DOHH2 (cell line): ENCODE data around the gene PPP2R5E.

ENCODE experiments used
- H3F3A ChIP-seq: fragments of 200-600 bp; sonication (generic), shearing (Covaris generic); 2 replicates; pipeline ENCODE4 v1.6.0; 2016; ENCODE audit warnings: antibody characterized with exemption, mild to moderate bottlenecking; ENCODE audit not compliant: control insufficient read depth, insufficient read depth
- H3K27ac ChIP-seq: fragments of 200-600 bp; sonication (generic); 2 replicates; pipeline ENCODE4 v1.5.1; 2014; ENCODE audit warnings: low read depth, mild to moderate bottlenecking, low read length, moderate library complexity
- H3K27me3 ChIP-seq: fragments of 200-600 bp; sonication (generic); 2 replicates; pipeline ENCODE4 v1.6.1; 2014; ENCODE audit warnings: mild to moderate bottlenecking, low read length, mixed read lengths; ENCODE audit not compliant: control insufficient read depth
- H3K36me3 ChIP-seq: fragments of 200-600 bp; sonication (generic); 2 replicates; pipeline ENCODE4 v1.6.1; 2014; ENCODE audit warnings: mild to moderate bottlenecking, low read length, moderate library complexity, mixed read lengths; ENCODE audit not compliant: control insufficient read depth
- H3K4me1 ChIP-seq: fragments of 200-600 bp; sonication (generic); 2 replicates; pipeline ENCODE4 v1.6.1; 2014; ENCODE audit warnings: mild to moderate bottlenecking, low read length, mixed read lengths; ENCODE audit not compliant: control insufficient read depth
- H3K4me2 ChIP-seq: fragments of 200-600 bp; sonication (generic); 2 replicates; pipeline ENCODE4 v1.6.0; 2014; ENCODE audit warnings: mild to moderate bottlenecking, low read length, moderate library complexity
- H3K4me3 ChIP-seq: fragments of 200-600 bp; sonication (generic); 2 replicates; pipeline ENCODE4 v1.5.1; 2014; ENCODE audit warnings: mild to moderate bottlenecking, low read length, mixed read lengths
- H3K79me2 ChIP-seq: fragments of 200-600 bp; sonication (generic); 2 replicates; pipeline ENCODE4 v1.6.1; 2014; ENCODE audit warnings: mild to moderate bottlenecking, low read length, mixed read lengths; ENCODE audit not compliant: control insufficient read depth
- H3K9me2 ChIP-seq: fragments of 200-600 bp; sonication (generic); replicated peaks from 2 replicates; pipeline ENCODE4 v1.6.1; 2014; ENCODE audit warnings: mild to moderate bottlenecking, low read length, mixed read lengths; ENCODE audit not compliant: control insufficient read depth
- H3K9me3 ChIP-seq: fragments of 200-600 bp; sonication (generic); 2 replicates; pipeline ENCODE4 v1.6.1; 2014; ENCODE audit warnings: antibody characterized with exemption, low read length, mixed read lengths; ENCODE audit not compliant: control insufficient read depth, insufficient read depth
- H4K20me1 ChIP-seq: fragments of 200-600 bp; sonication (generic); 2 replicates; pipeline ENCODE4 v1.6.0; 2014; ENCODE audit warnings: low read depth, mild to moderate bottlenecking, antibody characterized with exemption, low read length, moderate library complexity; ENCODE audit not compliant: control insufficient read depth, insufficient read depth
- CTCF ChIP-seq: fragments of 200-600 bp; sonication (generic); IDR thresholded peaks from one replicate; pipeline ENCODE4 v1.5.1; 2014; ENCODE audit warnings: antibody characterized with exemption, mild to moderate bottlenecking, low read depth, low read length; ENCODE audit not compliant: poor library complexity, severe bottlenecking
- EZH2phosphoT487 ChIP-seq: fragments of 200-600 bp; sonication (generic); IDR thresholded peaks from 2 replicates; pipeline ENCODE4 v1.6.1; 2017; ENCODE audit warnings: borderline replicate concordance, mild to moderate bottlenecking, antibody characterized with exemption, low read length, moderate library complexity, mixed read lengths

PPP2R5E gene

GRCh38 chr14:63394841-63395240, 148.3 kb downstream of the PPP2R5E start:
- peaks cover 3% of the 10 kb centered on the region; the same call in 1 of the 2 replicates for H3K4me1 ChIP-seq
- H4K20me1 ChIP-seq = no peaks in the 10 kb centered on the region
- no peaks in the 10 kb centered on the region for H3K79me2 ChIP-seq
- H3K27me3 ChIP-seq = no peaks in the 10 kb centered on the region
- H3K9me3 ChIP-seq = no peaks in the 10 kb centered on the region
- H3K9me2 ChIP-seq = no peaks in the 10 kb centered on the region
- H3K27ac ChIP-seq = no peak overlapping the region
- peaks cover 30% of the 10 kb centered on the region for H3K36me3 ChIP-seq
- no peak overlapping the region for H3K4me3 ChIP-seq
- no peak for TF ChIP-seq CTCF
- TF ChIP-seq EZH2phosphoT487 = no peak
- no peaks in the 10 kb centered on the region for H3F3A ChIP-seq
- no peak overlapping the region for H3K4me2 ChIP-seq

GRCh38 chr14:63394432-63394831, 148.7 kb downstream of the PPP2R5E start:
- Histone ChIP-seq H4K20me1 (no peaks in the 10 kb centered on the region), H3K4me3 (no peak overlapping the region), H3K27me3 (no peaks in the 10 kb centered on the region), H3K4me2 (no peak overlapping the region), H3K36me3 (peaks cover 26% of the 10 kb centered on the region), H3F3A (no peaks in the 10 kb centered on the region), H3K9me2 (no peaks in the 10 kb centered on the region), H3K27ac (no peak overlapping the region), H3K4me1 (peaks cover 3% of the 10 kb centered on the region; the same call in 1 of the 2 replicates), H3K79me2 (no peaks in the 10 kb centered on the region), H3K9me3 (no peaks in the 10 kb centered on the region)
- TF ChIP-seq CTCF (no peak), EZH2phosphoT487 (no peak)

GRCh38 chr14:63393012-63393411, 150.2 kb downstream of the PPP2R5E start:
- H3K27ac ChIP-seq = no peak overlapping the region
- no peak for TF ChIP-seq EZH2phosphoT487
- no peak for TF ChIP-seq CTCF
- no peaks in the 10 kb centered on the region for H3F3A ChIP-seq
- no peak overlapping the region for H3K4me2 ChIP-seq
- H3K4me1 ChIP-seq = peaks cover 3% of the 10 kb centered on the region; the same call in 1 of the 2 replicates
- H3K36me3 ChIP-seq = peaks cover 31% of the 10 kb centered on the region
- H3K79me2 ChIP-seq = no peaks in the 10 kb centered on the region
- no peaks in the 10 kb centered on the region for H3K9me2 ChIP-seq
- H4K20me1 ChIP-seq = no peaks in the 10 kb centered on the region
- H3K9me3 ChIP-seq = no peaks in the 10 kb centered on the region
- H3K4me3 ChIP-seq = no peak overlapping the region
- H3K27me3 ChIP-seq = no peaks in the 10 kb centered on the region
